Erythroblast (primary cell): Measurements from ENCODE around the gene YPEL3.

Experiments
- GATA1 ChIP-seq: IDR thresholded peaks from 2 replicates; pipeline ENCODE4 v1.6.1; 2011; ENCODE audit warnings: low read depth, mild to moderate bottlenecking, control low read depth, low read length, moderate library complexity
- POLR2A ChIP-seq: IDR thresholded peaks from 2 replicates; pipeline ENCODE4 v1.6.1; 2011; ENCODE audit warnings: mild to moderate bottlenecking, low read length

DNA sequence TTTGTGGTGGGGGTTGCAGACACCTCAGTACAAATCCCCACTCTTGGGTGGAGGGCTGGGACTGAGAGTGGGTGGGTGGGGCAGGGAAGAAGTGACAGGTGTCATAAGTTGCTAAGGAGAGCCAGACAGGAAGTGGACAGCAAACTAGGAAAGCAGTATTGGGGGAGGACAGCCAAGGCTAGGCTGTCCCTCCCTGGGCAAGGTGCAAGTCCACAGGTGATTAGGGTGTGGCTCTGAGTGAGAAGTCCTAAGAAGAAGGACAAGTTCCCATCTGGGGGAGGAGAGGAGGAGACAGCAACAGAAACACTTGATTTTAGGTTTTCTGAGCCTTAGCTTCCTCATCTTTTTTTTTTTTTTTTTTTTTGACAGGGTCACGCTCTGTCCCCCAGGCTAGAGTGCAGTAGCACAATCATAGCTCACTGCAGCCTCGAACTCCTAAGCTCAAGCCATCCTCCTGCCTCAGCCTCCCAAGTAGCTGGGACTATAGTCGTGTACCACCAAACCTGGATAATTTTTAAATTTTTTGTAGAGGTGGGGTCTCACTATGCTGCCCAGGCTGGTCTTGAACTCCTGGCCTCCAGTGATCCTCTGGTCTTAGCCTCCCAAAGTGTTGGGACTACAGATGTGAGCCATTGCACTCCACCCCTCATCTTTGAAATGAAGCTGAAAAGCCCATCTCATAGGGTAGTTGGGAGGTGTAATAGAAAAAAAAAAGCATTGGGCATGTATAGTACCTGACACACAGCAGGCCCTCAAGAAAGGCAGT, 24.5 kb upstream of the YPEL3 start:
- no peak for TF ChIP-seq GATA1
- TF ChIP-seq POLR2A, result no peak
